H1 (cell line): Measurements from ENCODE around the gene FBXL16. TPM values are rescaled to one million over a fixed set of nuclear protein-coding genes. Genes with fewer than 3 reads are reported as not detected.

Experiments
- CTCF ChIA-PET: fragments of 300-600 bp; sonication (Branson Sonifier 250); formaldehyde crosslinking; loops from one replicate; lab custom pipeline; 2021; ENCODE audit not compliant: partially characterized antibody; lab: Charles Lee
- POLR2A ChIA-PET: fragments of 300-600 bp; sonication (Branson Sonifier 250); formaldehyde crosslinking; loops from one replicate; lab custom pipeline; 2021; ENCODE audit warnings: inconsistent platforms; ENCODE audit not compliant: partially characterized antibody; lab: Charles Lee
- DNase-seq, 2 experiments: peaks; one replicate each; pipeline versions ENCODE4 v3.0.0 to v3.0.0-alpha.2; 2010 to 2022; ENCODE audit warnings: low spot score in 2 of 2, low read depth in 1 of 2, mixed read lengths in 1 of 2
- FAIRE-seq: peaks from 2 replicates; lab custom pipeline; 2011; peaks lifted over from hg19 to GRCh38; lab: Jason Lieb, UNC
- H2AFZ ChIP-seq: 2 replicates; pipeline ENCODE4 v1.8.1; 2012; ENCODE audit warnings: low read length, inconsistent platforms
- H2AK5ac ChIP-seq: 2 replicates; pipeline ENCODE4 v1.6.1; 2013; ENCODE audit warnings: low read depth, low read length
- H2BK120ac ChIP-seq: replicated peaks from 2 replicates; pipeline ENCODE3; 2013; ENCODE audit warnings: low read depth, low read length, inconsistent platforms
- H2BK12ac ChIP-seq: 2 replicates; pipeline ENCODE4 v1.6.1; 2013; ENCODE audit warnings: low read depth, low read length
- H2BK15ac ChIP-seq: 2 replicates; pipeline ENCODE4 v1.6.1; 2013; ENCODE audit warnings: low read length
- H2BK20ac ChIP-seq: 2 replicates; pipeline ENCODE4 v1.6.1; 2013; ENCODE audit warnings: low read length
- H2BK5ac ChIP-seq: 2 replicates; pipeline ENCODE4 v1.6.1; 2013; ENCODE audit warnings: low read depth, low read length
- H3K14ac ChIP-seq: 2 replicates; pipeline ENCODE4 v1.6.1; 2013; ENCODE audit warnings: inconsistent platforms; ENCODE audit not compliant: insufficient read length
- H3K18ac ChIP-seq: 2 replicates; pipeline ENCODE4 v1.6.1; 2013; ENCODE audit warnings: low read length; ENCODE audit errors: extremely low read depth
- H3K23ac ChIP-seq: 2 replicates; pipeline ENCODE4 v1.6.1; 2013; ENCODE audit warnings: inconsistent platforms; ENCODE audit not compliant: insufficient read length
- H3K23me2 ChIP-seq: 2 replicates; pipeline ENCODE4 v1.6.1; 2013; ENCODE audit warnings: low read depth, low read length
- H3K27ac ChIP-seq: 2 replicates; pipeline ENCODE4 v1.6.1; 2011; ENCODE audit warnings: low read depth, low read length, inconsistent platforms
- H3K27me3 ChIP-seq, 4 experiments: replicated peaks in 1 of 4; 1 replicate in 1 of 4; 2 replicates in 3 of 4; pipeline versions ENCODE4 v1.6.1 to v1.8.1; 2011 to 2013; ENCODE audit warnings: low read length in 3 of 4, mild to moderate bottlenecking in 3 of 4, inconsistent platforms in 2 of 4, mixed read lengths in 2 of 4, moderate library complexity in 1 of 4; ENCODE audit not compliant: control insufficient read depth in 3 of 4, insufficient read depth in 3 of 4; ENCODE audit errors: extremely low read depth in 1 of 4
- H3K36me3 ChIP-seq, 4 experiments: 2 replicates each; pipeline versions ENCODE4 v1.6.1 to v1.8.1; 2011 to 2013; ENCODE audit warnings: mild to moderate bottlenecking in 4 of 4, low read length in 3 of 4, moderate library complexity in 2 of 4, control low read depth in 1 of 4, inconsistent platforms in 1 of 4; ENCODE audit not compliant: insufficient read depth in 4 of 4, control insufficient read depth in 2 of 4
- H3K4ac ChIP-seq: replicated peaks from 2 replicates; pipeline ENCODE3; 2013; ENCODE audit warnings: low read length, low read depth, mixed read lengths, inconsistent platforms; ENCODE audit not compliant: insufficient read length
- H3K4me1 ChIP-seq, 4 experiments: replicated peaks in 1 of 4; 1 replicate in 1 of 4; 2 replicates in 3 of 4; pipeline versions ENCODE4 v1.6.1 to v1.8.1; 2011 to 2013; ENCODE audit warnings: low read length in 3 of 4, inconsistent platforms in 2 of 4, mixed read lengths in 1 of 4; ENCODE audit not compliant: insufficient read depth in 4 of 4, control insufficient read depth in 3 of 4
- H3K4me2 ChIP-seq, 2 experiments: 2 replicates each; pipeline versions ENCODE4 v1.6.1 to v1.8.1; 2011 to 2013; ENCODE audit warnings: low read depth in 2 of 2, low read length in 2 of 2, control low read depth in 1 of 2, inconsistent platforms in 1 of 2, mild to moderate bottlenecking in 1 of 2; ENCODE audit not compliant: insufficient read depth in 1 of 2
- H3K4me3 ChIP-seq, 4 experiments: fragments of 200-600, 300-600 bp in 1 of 4; sonication (generic), shearing (Covaris generic), sonication (Bioruptor Twin) in 1 of 4; 2 replicates each; pipeline versions ENCODE4 v1.5.1 to v1.8.1; 2011 to 2016; ENCODE audit warnings: low read length in 4 of 4, low read depth in 3 of 4, control low read depth in 2 of 4, inconsistent platforms in 2 of 4, mild to moderate bottlenecking in 2 of 4, mixed read lengths in 1 of 4, moderate library complexity in 1 of 4; ENCODE audit not compliant: insufficient read depth in 2 of 4; ENCODE audit errors: extremely low read depth in 1 of 4
- H3K56ac ChIP-seq: replicated peaks from 2 replicates; pipeline ENCODE3; 2013; ENCODE audit warnings: low read depth, mild to moderate bottlenecking, mixed read lengths, low read length, inconsistent platforms; ENCODE audit not compliant: insufficient read length
- H3K79me1 ChIP-seq: 2 replicates; pipeline ENCODE4 v1.6.1; 2013; ENCODE audit warnings: low read depth, low read length, control low read depth
- H3K79me2 ChIP-seq, 2 experiments: 2 replicates each; pipeline versions ENCODE4 v1.6.1 to v1.8.1; 2012 to 2013; ENCODE audit warnings: low read length in 2 of 2, mild to moderate bottlenecking in 2 of 2, inconsistent platforms in 1 of 2; ENCODE audit not compliant: insufficient read depth in 2 of 2, control insufficient read depth in 1 of 2
- H3K9ac ChIP-seq, 4 experiments: replicated peaks in 1 of 4; 1 replicate in 1 of 4; 2 replicates in 3 of 4; pipeline versions ENCODE4 v1.6.1 to v1.8.1; 2011 to 2013; ENCODE audit warnings: low read depth in 3 of 4, low read length in 3 of 4, control low read depth in 2 of 4, mild to moderate bottlenecking in 2 of 4, moderate library complexity in 2 of 4, inconsistent platforms in 1 of 4; ENCODE audit errors: extremely low read depth in 1 of 4
- H3K9me3 ChIP-seq, 2 experiments: 2 replicates each; pipeline versions ENCODE4 v1.6.1 to v1.8.1; 2012 to 2013; ENCODE audit warnings: mild to moderate bottlenecking in 2 of 2, moderate library complexity in 2 of 2, control low read depth in 1 of 2, inconsistent platforms in 1 of 2, low read depth in 1 of 2, low read length in 1 of 2, mixed read lengths in 1 of 2; ENCODE audit not compliant: insufficient read depth in 2 of 2
- H4K20me1 ChIP-seq, 2 experiments: replicated peaks in 1 of 2; 2 replicates each; pipeline versions ENCODE3 to v1.8.1; 2011 to 2013; ENCODE audit warnings: inconsistent platforms in 2 of 2, low read length in 2 of 2, mild to moderate bottlenecking in 1 of 2; ENCODE audit not compliant: insufficient read depth in 2 of 2, control insufficient read depth in 1 of 2
- H4K5ac ChIP-seq: 2 replicates; pipeline ENCODE4 v1.6.1; 2013; ENCODE audit warnings: low read length, low read depth, mixed read lengths, inconsistent platforms; ENCODE audit not compliant: insufficient read length
- H4K8ac ChIP-seq: 2 replicates; pipeline ENCODE4 v1.8.0; 2013; ENCODE audit warnings: mild to moderate bottlenecking, moderate library complexity, low read length, inconsistent platforms; ENCODE audit not compliant: insufficient read depth; ENCODE audit errors: extremely low read depth
- H4K91ac ChIP-seq: replicated peaks from 2 replicates; pipeline ENCODE3; 2013; ENCODE audit warnings: low read length, mixed read lengths, inconsistent platforms; ENCODE audit not compliant: insufficient read length
- CREB1 ChIP-seq: IDR thresholded peaks from 2 replicates; pipeline ENCODE4 v1.6.1; 2012; ENCODE audit warnings: inconsistent platforms
- CTBP2 ChIP-seq: IDR thresholded peaks from 2 replicates; pipeline ENCODE4 v1.7.0; 2011; ENCODE audit warnings: borderline replicate concordance, mild to moderate bottlenecking, moderate library complexity, mixed read lengths, low read length; ENCODE audit not compliant: insufficient read depth, insufficient read length
- E2F6 ChIP-seq: IDR thresholded peaks from 2 replicates; pipeline ENCODE4 v1.6.1; 2012; ENCODE audit warnings: inconsistent platforms
- EZH2 ChIP-seq: fragments of 200-600 bp; sonication (generic); IDR thresholded peaks from 2 replicates; pipeline ENCODE4 v1.7.1; 2012; ENCODE audit warnings: low read depth, mild to moderate bottlenecking, moderate library complexity, low read length, inconsistent platforms; ENCODE audit not compliant: severe bottlenecking
- ZNF274 ChIP-seq: IDR thresholded peaks from 2 replicates; pipeline ENCODE4 v1.7.0; 2012; ENCODE audit warnings: low read length, borderline replicate concordance; ENCODE audit errors: extremely low read depth
- WGBS, 2 experiments: shearing (Covaris generic) in 1 of 2; methylation state at CpG; one replicate each; pipeline versions ENCODE4 v1.1.6 to v1.1.7; 2013 to 2015; ENCODE audit warnings: low lambda C conversion rate in 2 of 2, mixed read lengths in 2 of 2, inconsistent platforms in 1 of 2, low coverage in 1 of 2, missing lambda C conversion rate in 1 of 2; ENCODE audit not compliant: insufficient replicate concordance in 2 of 2, insufficient coverage in 1 of 2, insufficient read length in 1 of 2; ENCODE audit errors: extremely low coverage in 1 of 2, missing lambda C conversion rate in 1 of 2; 5-methylcytosine and 5-hydroxymethylcytosine counted together
- polyA plus RNA-seq, 7 experiments: library from polyadenylated mRNA; depleted of rRNA in 3 of 7; stranded (reverse) in 5 of 7; unstranded in 2 of 7; fragments of >200 nt in 5 of 7; fragments of 200-250 nt in 2 of 7; gene quantifications; 1 replicate in 5 of 7; 2 replicates in 1 of 7; 4 replicates in 1 of 7; pipeline versions ENCODE4 v1.2.1 to v1.2.3, GENCODE V29; 2011 to 2013; ENCODE audit warnings: missing spikeins in 2 of 7, mixed read lengths in 2 of 7
- total RNA-seq: library from RNA; stranded (reverse); fragmentation: NEBNext Ultra II Directional; extraction: Animal tissue kit (Norgen Biotek cat#: 25700); gene quantifications from 2 replicates; pipeline ENCODE4 v1.2.1, GENCODE V29; 2021

Gene FBXL16
- total and polyA plus RNA-seq, 2 of the 8 experiments (the other 6 are each of a cell fraction or from before 2014, with no cell fraction given) = 12.5 to 12.8 TPM

GRCh38 chr16:671353-672131 lies 34.1 kb downstream of the FBXL16 start:
- peaks cover 0 to 2% (median 0%) of the 10 kb centered on the region in 4 experiments; a peak in 2 of 7 replicates for H3K27me3 ChIP-seq
- no peak overlapping the region for H3K23ac ChIP-seq
- H4K5ac ChIP-seq = no peak overlapping the region
- H3K27ac ChIP-seq = no peak overlapping the region
- H3K4me1 ChIP-seq = peaks cover 0 to 19% (median 17%) of the 10 kb centered on the region in 4 experiments; a peak in 6 of 7 replicates
- no peak overlapping the region for H2BK15ac ChIP-seq
- 94% methylated on average over 18 of the region's 40 CpGs; no CpG with 5 or more reads in 1 of the 2 experiments for WGBS, 2 experiments
- H3K4me3 ChIP-seq = no peak overlapping the region
- H3K4me2 ChIP-seq = no peak overlapping the region
- H4K8ac ChIP-seq = no peak overlapping the region
- FAIRE-seq (no peak), DNase-seq (no peak)
- H3K9me3 ChIP-seq = no peaks in the 10 kb centered on the region
- no peak overlapping the region for H2BK120ac ChIP-seq
- H3K36me3 ChIP-seq = peaks cover 14 to 44% (median 33%) of the 10 kb centered on the region in 4 experiments
- no peak overlapping the region for H3K56ac ChIP-seq
- no peak overlapping the region for H3K14ac ChIP-seq
- H3K4ac ChIP-seq = no peak overlapping the region
- H3K9ac ChIP-seq = no peak overlapping the region
- peaks cover 13% of the 10 kb centered on the region for H3K79me1 ChIP-seq
- no peak overlapping the region for H2AFZ ChIP-seq
- POLR2A ChIA-PET = interaction anchor here (0.8 to 17.4 kb wide), 6 partner anchors 6 to 38 kb away, joined by 3 to 214 read pairs (median 4); partner anchors contain the start of genes JMJD8, RHBDL1, RHOT2 and STUB1
- no peak overlapping the region for H2AK5ac ChIP-seq
- H4K20me1 ChIP-seq = peaks cover 5 to 27% of the 10 kb centered on the region in 2 experiments
- no peak for TF ChIP-seq EZH2
- no peak for TF ChIP-seq ZNF274
- no peak for TF ChIP-seq CTBP2
- TF ChIP-seq CREB1 = no peak
- TF ChIP-seq E2F6 = no peak
- no peak overlapping the region for H2BK20ac ChIP-seq
- CTCF ChIA-PET = interaction anchor here (1.3 to 12.0 kb wide), 3 partner anchors 12 to 89 kb away, joined by 5 to 75 read pairs (median 7); partner anchors contain the start of gene WDR24
- H3K18ac ChIP-seq = no peak overlapping the region
- H2BK12ac ChIP-seq = no peak overlapping the region
- no peak overlapping the region for H2BK5ac ChIP-seq
- peaks cover 0 to 13% of the 10 kb centered on the region in 2 experiments; a peak in 1 of 4 replicates for H3K79me2 ChIP-seq
- H3K23me2 ChIP-seq = peaks cover 12% of the 10 kb centered on the region
- H4K91ac ChIP-seq = no peak overlapping the region
